Measurements from ENCODE around the gene NLRP1. TPM values are rescaled to one million over a fixed set of nuclear protein-coding genes. Genes with fewer than 3 reads are reported as not detected.

NLRP1 gene
- total and polyA plus RNA-seq, 9 of the 15 experiments (the other 6 are each of a cell fraction or from before 2014, with no cell fraction given), result 4.0 to 69.4 (median 27.7) TPM

DNA sequence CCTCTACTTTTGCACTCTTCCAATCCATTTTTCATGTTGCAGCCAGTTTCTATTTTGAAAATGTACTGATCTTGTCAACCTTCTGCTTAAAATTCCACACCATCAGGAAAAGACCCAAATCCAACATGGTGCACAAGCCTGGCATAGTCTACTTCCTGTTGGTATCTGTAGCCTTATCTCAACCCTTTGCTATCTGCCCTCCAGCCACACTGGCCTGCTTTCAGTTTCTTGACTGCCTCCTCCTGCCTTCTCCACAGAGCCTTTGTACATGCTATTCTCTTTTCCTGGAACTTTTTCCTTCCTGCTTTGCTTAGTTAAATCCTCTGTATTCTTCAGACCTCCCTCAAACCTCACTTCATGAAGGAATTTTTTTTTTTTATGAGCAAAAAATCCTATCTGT, 31.5 kb downstream of the NLRP1 start:
- Histone ChIP-seq H3K4me3 (no peak overlapping the region), H2AFZ (ENCODE audit: low read depth, low read length) (no peak overlapping the region), H3K9ac (ENCODE audit: insufficient read depth in 1 of 2, low read depth in 2 of 2, low read length in 2 of 2) (no peak overlapping the region), H3K27ac (ENCODE audit: extremely low read depth, low read depth, low read length) (no peak overlapping the region), H4K20me1 (replicated peaks; ENCODE audit: control insufficient read depth, insufficient read depth, low read length) (no peaks in the 10 kb centered on the region), H3K4me1 (replicated peaks in 1 of 2; ENCODE audit: control insufficient read depth in 2 of 2, insufficient read depth in 2 of 2, low read length in 2 of 2) (no peaks in the 10 kb centered on the region), H3K36me3 (ENCODE audit: control insufficient read depth, insufficient read depth, low read length) (peaks cover 60% of the 10 kb centered on the region), H3K9me1 (ENCODE audit: control insufficient read depth, insufficient read depth, low read length) (no peaks in the 10 kb centered on the region), H3K9me3 (replicated peaks; ENCODE audit: control insufficient read depth, insufficient read depth, low read depth, low read length) (no peaks in the 10 kb centered on the region), H3K4me2 (ENCODE audit: insufficient read depth, low read length) (no peak overlapping the region), H3K27me3 (ENCODE audit: control insufficient read depth in 2 of 2, insufficient read depth in 2 of 2, low read length in 2 of 2) (no peaks in the 10 kb centered on the region), H3K79me2 (ENCODE audit: control insufficient read depth, insufficient read depth, low read length) (no peaks in the 10 kb centered on the region)
- in situ Hi-C loops (cut with MboI) (no loop called here), intact Hi-C loops (cut with micrococcal nuclease) (no loop called here)
- TF ChIP-seq U2AF2 (optimal IDR thresholded peaks at IDR 0.05; ENCODE audit: low read depth, low read length), result no peak
- no peak for TF ChIP-seq SOX6 (IDR thresholded peaks at IDR 0.05)
- no peak for TF ChIP-seq E2F3 (CRISPR knock-in tag; IDR thresholded peaks at IDR 0.05)
- TF ChIP-seq EGR1 (conservative IDR thresholded peaks at IDR 0.05), result no peak
- TF ChIP-seq, protein P1, sequence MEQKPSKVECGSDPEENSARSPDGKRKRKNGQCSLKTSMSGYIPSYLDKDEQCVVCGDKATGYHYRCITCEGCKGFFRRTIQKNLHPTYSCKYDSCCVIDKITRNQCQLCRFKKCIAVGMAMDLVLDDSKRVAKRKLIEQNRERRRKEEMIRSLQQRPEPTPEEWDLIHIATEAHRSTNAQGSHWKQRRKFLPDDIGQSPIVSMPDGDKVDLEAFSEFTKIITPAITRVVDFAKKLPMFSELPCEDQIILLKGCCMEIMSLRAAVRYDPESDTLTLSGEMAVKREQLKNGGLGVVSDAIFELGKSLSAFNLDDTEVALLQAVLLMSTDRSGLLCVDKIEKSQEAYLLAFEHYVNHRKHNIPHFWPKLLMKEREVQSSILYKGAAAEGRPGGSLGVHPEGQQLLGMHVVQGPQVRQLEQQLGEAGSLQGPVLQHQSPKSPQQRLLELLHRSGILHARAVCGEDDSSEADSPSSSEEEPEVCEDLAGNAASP (IDR thresholded peaks at IDR 0.05), result no peak
- TF ChIP-seq, protein P2, sequence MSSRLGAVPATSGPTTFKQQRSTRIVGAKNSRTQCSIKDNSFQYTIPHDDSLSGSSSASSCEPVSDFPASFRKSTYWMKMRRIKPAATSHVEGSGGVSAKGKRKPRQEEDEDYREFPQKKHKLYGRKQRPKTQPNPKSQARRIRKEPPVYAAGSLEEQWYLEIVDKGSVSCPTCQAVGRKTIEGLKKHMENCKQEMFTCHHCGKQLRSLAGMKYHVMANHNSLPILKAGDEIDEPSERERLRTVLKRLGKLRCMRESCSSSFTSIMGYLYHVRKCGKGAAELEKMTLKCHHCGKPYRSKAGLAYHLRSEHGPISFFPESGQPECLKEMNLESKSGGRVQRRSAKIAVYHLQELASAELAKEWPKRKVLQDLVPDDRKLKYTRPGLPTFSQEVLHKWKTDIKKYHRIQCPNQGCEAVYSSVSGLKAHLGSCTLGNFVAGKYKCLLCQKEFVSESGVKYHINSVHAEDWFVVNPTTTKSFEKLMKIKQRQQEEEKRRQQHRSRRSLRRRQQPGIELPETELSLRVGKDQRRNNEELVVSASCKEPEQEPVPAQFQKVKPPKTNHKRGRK (tag; IDR thresholded peaks at IDR 0.05), result no peak
- TF ChIP-seq, protein P3, sequence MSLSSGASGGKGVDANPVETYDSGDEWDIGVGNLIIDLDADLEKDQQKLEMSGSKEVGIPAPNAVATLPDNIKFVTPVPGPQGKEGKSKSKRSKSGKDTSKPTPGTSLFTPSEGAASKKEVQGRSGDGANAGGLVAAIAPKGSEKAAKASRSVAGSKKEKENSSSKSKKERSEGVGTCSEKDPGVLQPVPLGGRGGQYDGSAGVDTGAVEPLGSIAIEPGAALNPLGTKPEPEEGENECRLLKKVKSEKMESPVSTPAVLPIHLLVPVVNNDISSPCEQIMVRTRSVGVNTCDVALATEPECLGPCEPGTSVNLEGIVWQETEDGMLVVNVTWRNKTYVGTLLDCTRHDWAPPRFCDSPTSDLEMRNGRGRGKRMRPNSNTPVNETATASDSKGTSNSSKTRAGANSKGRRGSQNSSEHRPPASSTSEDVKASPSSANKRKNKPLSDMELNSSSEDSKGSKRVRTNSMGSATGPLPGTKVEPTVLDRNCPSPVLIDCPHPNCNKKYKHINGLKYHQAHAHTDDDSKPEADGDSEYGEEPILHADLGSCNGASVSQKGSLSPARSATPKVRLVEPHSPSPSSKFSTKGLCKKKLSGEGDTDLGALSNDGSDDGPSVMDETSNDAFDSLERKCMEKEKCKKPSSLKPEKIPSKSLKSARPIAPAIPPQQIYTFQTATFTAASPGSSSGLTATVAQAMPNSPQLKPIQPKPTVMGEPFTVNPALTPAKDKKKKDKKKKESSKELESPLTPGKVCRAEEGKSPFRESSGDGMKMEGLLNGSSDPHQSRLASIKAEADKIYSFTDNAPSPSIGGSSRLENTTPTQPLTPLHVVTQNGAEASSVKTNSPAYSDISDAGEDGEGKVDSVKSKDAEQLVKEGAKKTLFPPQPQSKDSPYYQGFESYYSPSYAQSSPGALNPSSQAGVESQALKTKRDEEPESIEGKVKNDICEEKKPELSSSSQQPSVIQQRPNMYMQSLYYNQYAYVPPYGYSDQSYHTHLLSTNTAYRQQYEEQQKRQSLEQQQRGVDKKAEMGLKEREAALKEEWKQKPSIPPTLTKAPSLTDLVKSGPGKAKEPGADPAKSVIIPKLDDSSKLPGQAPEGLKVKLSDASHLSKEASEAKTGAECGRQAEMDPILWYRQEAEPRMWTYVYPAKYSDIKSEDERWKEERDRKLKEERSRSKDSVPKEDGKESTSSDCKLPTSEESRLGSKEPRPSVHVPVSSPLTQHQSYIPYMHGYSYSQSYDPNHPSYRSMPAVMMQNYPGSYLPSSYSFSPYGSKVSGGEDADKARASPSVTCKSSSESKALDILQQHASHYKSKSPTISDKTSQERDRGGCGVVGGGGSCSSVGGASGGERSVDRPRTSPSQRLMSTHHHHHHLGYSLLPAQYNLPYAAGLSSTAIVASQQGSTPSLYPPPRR (CRISPR knock-in tag; IDR thresholded peaks at IDR 0.05; ENCODE audit: borderline replicate concordance), result no peak
- no peak for TF ChIP-seq POLR3A (IDR thresholded peaks at IDR 0.05; ENCODE audit: borderline replicate concordance, extremely low read depth, insufficient read depth, insufficient read length)
- no peak for TF ChIP-seq TAF15 (IDR thresholded peaks at IDR 0.05; ENCODE audit: low read depth, low read length)
- TF ChIP-seq ZEB2 (IDR thresholded peaks at IDR 0.05), result no peak
- TF ChIP-seq ZNF121 (CRISPR knock-in tag; conservative IDR thresholded peaks at IDR 0.05), result no peak
- TF ChIP-seq SMC3 (conservative IDR thresholded peaks at IDR 0.05; ENCODE audit: insufficient read depth, low read depth, low read length), result no peak
- no peak for FAIRE-seq
- no peak for ATAC-seq
- ChIA-PET POLR2A (no interaction called here), CTCF (ENCODE audit: low intra/inter-chr PET ratio) (no interaction called here)
- BruUV-seq (replicated peaks), result no TSS peak
- no peak for DNase-seq (ENCODE audit: extremely low read depth in 1 of 4, low spot score in 3 of 4)

Data from K562 (cell line).